GM18505 (cell line): ENCODE results near the gene LRP10.
"Not testable (repeated sequence)": the region's sequence is repeated elsewhere in the genome, so short reads cannot be mapped to it uniquely, and the experiment has no call there.

ENCODE experiments used
- ATAC-seq: cut with Tn5 transposase; IDR thresholded peaks from one replicate; pipeline ENCODE4 v1.9.1; 2021; ENCODE audit not compliant: unreplicated experiment
- POLR2A ChIP-seq: IDR thresholded peaks from 4 replicates; pipeline ENCODE4 v1.6.1; 2011; ENCODE audit warnings: borderline replicate concordance; ENCODE audit not compliant: insufficient read depth, insufficient read length; ENCODE audit errors: extremely low read depth

The LRP10 gene

GRCh38 chr14:22847661-22848341, 23.7 kb upstream of the LRP10 start:
- ATAC-seq = no peak
- TF ChIP-seq POLR2A = no peak

- no peak for ATAC-seq
- TF ChIP-seq POLR2A = no peak
Measured at GRCh38 chr14:22848351-22849164, 23.0 kb upstream of the LRP10 start.

DNA sequence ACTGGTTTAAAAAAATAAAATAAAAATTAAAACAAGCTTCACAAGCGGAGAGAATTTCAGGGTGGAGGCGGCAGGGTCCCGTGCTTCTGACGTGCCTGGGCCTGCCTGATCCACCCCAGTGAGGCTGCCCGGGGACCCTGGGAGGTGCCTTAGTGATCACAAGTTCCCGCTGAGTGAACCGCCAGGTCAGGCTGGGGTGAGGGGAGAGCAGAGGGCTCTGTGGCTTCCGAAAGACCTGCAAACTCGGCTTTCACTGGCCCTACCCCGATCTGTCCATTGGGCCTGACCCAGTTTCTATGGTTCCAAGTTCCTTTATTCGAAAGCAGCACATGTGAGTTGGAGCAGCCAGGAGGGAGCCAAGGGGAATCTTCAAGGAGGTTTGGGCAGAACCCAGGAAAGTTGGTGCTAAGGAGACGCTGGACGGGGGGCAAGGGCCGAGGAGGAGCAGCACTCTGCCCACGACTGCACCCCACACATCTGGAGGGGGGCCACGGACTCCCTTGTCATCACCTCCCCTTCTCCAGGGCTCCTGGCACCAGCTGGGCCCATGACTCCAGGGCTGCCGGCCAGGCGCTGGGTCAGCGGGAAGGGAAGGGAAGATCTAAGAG, 22.2 kb upstream of the LRP10 start:
- no peak for ATAC-seq
- TF ChIP-seq POLR2A = no peak

DNA sequence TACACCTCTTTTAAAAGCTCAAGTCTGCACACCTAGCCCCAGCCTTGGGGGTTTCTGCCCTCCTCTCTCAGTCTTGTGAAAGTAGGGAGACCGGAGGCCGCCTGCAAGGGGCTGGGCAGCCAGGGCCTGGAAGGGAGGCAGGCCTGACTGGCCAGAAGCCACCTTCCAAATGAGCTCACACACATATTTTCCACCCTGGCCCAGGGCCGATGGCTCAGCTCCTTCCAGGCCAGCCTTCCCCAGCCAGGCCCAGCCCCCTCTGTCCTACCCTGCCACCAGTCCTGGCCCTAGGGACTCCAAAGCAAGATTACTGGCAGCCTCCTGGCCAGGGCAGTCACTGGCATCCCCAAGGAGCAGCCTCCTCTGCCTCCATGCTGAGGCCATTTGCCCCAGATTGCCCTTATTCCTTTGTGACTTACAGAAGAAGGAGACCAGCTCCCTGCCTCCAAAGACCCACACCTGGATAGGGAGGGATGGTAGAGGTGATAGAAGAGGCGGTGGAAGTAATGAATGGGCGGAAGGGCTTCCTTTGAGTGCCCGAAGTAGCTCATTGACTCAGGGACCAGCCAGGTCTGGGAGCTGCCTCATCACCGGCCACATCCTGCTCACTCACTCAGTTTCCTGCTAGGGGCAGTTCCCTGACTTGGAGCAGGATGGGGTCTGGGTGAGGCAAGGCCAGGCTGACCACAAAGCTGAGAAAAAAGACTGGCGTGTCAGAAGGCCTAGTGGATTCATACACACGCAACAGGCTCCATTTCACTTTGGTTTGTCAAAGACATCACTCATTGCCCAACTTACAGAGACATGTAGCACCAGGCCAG, 20.4 kb upstream of the LRP10 start:
- ATAC-seq = no peak
- TF ChIP-seq POLR2A = no peak

DNA sequence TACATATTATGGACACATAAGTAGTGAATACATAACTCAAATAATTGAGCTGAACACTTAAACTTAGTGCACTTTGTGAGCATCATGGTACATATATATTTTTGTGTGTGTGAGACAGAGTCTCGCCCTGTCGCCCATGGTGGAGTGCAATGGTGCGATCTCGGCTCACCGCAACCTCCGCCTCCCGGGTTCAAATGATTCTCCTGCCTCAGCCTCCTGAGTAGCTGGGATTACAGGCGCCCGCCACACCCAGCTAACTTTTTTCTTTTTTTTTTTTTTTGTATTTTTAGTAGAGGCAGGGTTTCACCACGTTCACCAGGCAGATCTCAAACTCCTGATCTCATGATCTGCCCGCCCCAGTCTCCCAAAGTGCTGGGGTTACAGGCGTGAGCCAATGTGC, 19.4 kb upstream of the LRP10 start:
- not testable (repeated sequence) for ATAC-seq

GRCh38 chr14:22852599-22852939, 19.0 kb upstream of the LRP10 start:
- TF ChIP-seq POLR2A = no peak
- ATAC-seq = no peak

DNA sequence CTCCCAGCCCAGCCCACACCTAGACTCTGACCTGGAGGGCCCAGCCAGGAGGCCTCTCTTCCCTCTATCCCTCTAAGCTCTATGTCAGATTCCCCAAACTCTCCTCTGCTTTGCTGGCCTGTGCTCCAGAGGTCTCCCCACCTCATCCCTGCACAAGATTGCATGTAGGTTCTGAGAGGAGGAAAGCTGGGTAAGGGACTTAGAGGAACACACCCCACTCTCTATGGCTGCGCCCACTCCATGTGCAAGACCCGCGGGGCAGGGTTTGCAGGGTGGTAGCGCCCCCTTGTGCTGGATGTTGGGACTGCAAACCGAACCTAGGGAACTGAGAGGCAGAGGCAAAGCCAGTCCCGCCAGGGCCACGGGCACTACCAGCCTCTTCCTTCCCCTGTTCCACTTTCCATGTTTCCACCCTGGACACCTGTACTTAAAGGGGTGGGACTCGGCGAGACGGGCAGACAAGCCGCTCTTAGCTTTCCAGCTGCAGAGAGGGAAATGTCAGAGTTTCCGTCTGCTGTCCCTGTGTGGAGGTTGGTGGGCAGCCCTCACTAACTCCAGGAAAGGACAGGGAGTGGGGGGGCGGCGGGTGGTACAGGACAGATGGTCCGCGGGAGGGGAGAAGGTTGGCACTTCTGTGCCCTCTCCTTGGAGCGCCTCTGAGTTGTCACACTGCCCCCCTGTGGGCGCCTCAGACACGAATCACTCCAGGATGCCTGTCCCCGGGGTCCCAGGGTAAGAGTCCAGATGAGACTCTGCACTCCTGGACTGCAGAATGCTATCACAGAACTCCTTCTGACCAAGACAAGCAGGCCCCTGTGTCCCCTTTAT, 18.4 kb upstream of the LRP10 start:
- no peak for TF ChIP-seq POLR2A
- peak; percentile 71 for ATAC-seq

GRCh38 chr14:22854296-22854695, 17.2 kb upstream of the LRP10 start:
- not testable (repeated sequence) for ATAC-seq

- ATAC-seq = no peak
- no peak for TF ChIP-seq POLR2A
Measured at GRCh38 chr14:22854963-22855724, 16.4 kb upstream of the LRP10 start.

GRCh38 chr14:22856428-22856827, 15.1 kb upstream of the LRP10 start:
- TF ChIP-seq POLR2A = no peak
- no peak for ATAC-seq

DNA sequence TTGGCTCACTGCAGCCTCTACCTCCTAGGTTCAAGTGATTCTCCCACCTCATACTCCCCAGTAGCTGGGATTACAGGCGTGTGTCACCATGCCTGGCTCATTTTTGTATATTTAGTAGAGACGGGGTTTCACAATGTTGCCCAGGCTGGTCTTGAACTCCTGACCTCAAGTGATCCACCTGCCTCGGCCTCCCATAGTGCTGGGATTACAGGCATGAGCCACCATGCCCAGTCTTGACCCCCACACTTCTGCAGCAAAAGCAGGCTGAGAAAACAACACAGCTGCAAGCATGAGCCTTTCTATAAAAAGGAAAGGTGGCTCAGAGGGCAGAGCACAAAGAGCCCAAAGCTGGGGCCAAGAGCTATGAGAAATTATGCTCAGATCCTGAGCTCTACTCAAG, 11.2 kb upstream of the LRP10 start:
- ATAC-seq = not testable (repeated sequence)

- no peak for TF ChIP-seq POLR2A
- no peak for ATAC-seq
Measured at GRCh38 chr14:22861651-22862050, 9.9 kb upstream of the LRP10 start.
